Activated CD4-positive, alpha-beta T cell treated with anti-CD3 and anti-CD28 coated beads, Interleukin-2, Interleukin-6, amounts not matched to agents 100 ng/mL and 50 ng/mL, durations not matched to agents 16 hours and 8 hours (primary cell): ENCODE data around the gene TRIM52.

Source experiments
- DNase-seq: peaks from one replicate; pipeline ENCODE4 v3.0.0-alpha.2; 2020

The TRIM52 gene

DNA sequence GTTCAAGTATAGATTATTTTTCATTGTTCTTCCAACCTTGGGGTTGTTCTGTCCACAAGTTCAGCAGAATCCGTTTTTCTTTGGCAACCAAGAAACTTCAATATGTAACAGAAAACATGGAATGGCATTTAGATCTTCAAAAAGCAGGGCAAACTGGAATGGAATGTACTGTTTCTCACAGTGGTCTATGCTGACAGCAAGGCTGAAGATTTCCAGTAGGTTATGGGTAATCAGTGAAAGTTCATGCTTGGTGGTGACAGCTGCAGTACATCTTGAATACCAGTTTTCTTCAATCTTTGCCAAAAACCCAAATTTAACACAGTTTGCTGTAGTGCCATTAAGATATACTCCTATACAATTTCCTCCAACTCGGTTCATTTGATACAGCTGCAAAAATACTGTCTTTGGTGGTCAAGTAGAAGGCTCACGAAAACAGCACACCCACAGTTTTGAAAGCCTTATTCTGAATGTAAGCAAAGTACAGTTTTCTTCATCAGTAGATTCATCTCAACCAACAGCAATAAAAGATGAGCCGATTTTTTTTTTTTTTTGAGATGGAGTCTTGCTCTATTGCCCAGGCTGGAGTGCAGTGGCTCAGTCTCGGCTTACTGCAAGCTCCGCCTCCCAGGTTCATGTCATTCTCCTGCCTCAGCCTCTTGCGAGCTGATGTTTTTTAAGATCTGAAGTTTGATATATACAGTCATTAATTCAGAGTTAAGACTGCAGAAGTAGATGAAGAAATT, 4.9 kb downstream of the TRIM52 start:
- DNase-seq, result no peak

DNA sequence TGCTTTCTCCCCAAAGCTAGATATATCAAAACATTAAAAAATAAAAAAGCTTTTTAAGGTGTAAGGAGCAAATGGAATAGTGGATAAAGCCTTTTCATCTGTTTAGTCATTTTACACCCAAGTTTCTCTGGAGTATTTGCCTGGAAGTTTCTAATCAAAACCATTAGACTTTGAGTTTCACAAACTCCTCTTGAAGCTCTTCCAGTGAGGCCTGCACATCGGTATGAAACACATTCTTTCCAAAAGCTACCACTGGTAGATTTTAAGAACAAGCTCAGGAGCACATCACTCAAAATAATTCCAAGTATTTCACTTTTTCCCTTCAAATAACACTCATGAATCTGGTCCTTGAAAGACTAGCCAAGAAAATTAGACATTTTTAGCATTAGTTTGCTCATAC, 5.7 kb downstream of the TRIM52 start:
- no peak for DNase-seq

DNA sequence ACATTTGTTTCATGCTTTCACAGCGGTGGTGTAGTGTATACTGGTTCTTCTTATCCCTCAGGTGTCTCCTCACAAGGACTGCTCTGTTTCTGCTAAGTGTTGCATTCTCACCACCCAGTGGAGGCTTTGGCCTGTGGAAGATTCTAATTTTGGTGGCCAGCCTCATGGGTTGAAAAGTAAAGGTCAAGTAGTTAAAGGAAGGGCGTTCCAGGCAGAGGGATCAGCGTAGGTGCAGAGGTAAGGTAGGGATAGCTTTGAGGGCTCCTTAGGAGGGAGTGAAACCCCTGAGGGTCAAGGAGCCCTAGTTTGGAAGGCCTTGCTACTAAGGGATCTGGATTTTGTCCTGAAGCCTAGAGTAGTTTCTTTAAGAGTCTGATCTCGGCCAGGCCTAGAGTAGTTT, 12.7 kb downstream of the TRIM52 start:
- DNase-seq, result no peak

DNA sequence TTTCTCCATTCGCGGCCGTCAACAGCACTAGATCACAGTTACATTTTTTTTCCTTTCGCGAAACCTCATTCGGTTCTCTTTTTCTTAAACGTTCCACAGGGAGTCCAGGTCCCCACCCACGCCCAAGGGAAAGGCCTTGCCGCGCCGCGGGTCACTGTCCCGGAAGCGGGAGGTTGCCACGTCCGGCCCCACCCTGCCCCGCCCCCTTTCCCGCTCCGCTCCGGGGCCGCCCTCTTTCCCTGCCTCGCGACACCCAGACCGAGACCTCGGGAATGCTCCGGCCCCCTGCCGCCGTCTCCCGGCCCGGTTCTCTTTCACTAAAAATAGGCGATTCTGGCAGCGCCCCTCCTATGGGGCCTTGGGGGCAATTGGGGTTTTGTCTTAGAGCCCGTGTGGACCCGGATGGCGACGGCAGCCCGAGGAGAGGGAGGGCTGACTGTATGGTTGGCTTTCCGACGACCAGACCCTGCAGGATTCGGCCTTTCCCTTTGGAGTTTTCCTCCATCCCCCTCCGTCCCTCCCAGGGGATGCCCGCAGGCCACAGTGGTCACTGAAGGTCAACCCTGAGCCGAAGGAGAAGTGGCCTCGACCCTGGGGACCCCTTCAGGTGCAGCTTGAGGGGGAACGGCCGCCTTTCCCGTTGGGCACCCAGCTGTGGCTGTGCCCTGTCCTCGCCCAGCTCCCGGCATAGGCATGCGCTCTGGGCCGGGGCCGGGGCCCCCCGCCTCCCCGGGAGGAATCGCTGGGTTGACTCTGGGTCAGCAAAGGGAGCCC, 14.5 kb downstream of the TRIM52 start:
- DNase-seq, result peak; percentile 90

DNA sequence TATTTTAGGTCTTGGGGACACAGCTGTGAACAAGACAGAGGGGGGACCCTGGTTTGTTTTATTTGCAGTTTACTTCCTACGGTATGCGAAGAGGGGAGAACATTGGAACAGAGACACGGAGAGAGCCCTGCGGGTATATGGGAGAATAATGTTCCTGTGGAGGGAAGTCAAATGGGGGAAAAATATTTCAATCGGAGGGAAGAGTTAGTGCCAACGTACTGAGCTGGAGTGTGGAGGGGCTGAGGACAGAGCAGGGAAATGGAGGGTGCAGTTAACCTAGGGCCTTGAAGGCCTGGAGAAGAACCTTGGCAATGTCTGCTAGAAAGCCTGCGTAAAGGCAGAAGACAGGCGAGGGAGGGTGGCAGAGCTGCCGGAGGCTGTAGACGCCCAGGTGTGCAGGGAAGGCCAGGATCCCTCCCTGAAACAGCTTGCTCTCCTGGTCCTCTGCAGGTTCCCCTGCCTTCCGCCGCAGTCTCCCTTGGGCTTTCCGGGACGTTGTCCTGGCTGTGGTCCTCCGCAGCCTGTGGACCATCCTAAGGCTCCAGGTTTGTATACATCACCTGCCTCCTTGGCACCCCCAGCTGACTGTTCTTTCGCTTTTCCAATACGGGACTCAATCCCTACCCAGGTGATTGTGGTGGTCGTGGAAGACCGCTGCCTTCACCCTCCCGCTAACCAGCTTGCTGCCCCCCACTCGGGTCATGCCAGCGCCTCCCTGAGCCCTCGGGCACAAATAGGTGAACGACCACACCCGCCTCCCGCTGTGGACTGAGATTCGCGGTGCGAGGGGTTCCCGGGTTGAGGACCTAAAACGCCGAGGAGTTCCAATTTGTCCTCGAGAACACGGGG, 15.3 kb downstream of the TRIM52 start:
- no peak for DNase-seq

DNA sequence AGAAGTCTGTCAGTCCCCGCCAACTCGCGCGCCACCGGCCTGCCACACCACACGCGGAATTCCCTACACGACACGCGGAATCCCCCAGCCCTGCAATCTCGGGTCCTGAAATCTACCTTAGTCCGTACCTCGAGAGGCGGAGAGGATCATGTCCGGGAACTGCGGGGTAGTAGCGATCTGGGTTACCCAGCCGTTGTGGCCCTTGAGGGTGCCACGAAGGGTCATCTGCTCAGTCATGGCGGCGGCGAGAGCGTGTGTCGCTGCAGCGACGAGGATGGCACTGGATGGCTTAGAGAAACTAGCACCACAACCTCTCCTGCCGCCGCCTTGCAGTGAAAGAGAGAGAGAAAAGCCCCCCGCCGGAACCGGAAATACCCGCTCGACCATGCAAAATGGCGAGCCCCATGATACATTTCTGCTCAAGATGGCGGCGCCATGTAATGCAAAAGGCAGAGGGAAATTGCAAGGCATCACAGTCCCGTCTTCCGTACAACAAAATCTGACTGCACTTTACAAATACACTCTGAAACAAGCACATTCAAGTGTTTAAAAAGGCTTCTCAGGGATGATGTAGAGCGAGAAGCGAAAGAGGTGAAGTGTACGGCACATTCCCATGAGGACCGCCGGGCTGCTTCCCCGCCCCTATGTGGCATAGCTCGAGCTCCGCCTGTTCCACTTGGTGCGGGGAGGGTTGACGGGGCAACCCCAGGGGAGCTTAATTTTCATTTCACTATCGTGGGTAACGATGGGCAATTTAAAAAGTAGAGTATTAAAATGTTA, 17.2 kb downstream of the TRIM52 start, which contains the start of gene RACK1:
TSS of gene RACK1 (minus strand) at position 343 of the 780 bp plus-strand sequence. CDS start at position 237, 106 bp downstream.
- peak; percentile 93 for DNase-seq

DNA sequence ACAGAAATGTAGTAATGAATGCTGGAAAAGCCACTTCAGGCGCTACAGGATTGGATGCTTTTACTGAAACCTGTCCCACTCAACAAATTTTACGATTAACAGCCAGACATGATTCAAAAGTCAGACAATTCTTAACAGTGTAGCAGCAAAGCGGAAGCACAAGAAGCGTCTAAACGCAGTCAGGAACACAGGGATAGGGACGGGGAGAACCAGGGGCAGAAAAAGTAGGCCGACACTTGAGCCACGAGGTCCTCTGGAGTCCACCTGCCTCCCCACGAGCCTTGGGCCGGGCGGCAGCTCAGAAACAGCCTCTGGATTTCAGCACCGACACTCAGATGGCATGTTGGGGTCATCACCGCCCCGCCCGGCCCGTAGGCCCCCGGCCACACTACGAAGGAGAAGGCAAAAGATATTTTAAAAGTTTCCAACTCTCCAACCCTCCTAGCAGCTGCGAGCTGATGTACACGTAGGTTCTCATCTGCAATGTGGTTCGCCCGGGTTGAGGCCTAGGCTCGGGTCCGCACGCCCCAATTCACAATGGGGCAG, 17.9 kb downstream of the TRIM52 start:
- DNase-seq, result no peak

DNA sequence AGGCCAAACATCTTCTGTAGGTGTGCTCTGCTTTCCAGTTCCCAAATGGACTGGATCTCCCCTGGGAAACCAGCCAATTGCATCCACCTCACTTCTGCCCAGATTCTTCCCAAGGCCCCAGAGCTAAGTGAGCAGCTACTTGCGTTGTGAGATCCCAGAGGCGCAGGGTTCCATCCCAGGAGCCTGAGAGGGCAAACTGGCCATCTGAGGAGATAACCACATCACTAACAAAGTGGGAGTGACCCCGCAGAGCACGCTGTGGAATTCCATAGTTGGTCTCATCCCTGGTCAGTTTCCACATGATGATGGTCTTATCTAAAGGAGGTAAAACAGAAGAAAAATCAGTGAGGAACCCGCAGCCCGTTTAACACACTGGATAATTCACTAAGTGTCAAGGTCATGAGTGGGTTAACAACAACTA, 18.9 kb downstream of the TRIM52 start:
- DNase-seq, result no peak

DNA sequence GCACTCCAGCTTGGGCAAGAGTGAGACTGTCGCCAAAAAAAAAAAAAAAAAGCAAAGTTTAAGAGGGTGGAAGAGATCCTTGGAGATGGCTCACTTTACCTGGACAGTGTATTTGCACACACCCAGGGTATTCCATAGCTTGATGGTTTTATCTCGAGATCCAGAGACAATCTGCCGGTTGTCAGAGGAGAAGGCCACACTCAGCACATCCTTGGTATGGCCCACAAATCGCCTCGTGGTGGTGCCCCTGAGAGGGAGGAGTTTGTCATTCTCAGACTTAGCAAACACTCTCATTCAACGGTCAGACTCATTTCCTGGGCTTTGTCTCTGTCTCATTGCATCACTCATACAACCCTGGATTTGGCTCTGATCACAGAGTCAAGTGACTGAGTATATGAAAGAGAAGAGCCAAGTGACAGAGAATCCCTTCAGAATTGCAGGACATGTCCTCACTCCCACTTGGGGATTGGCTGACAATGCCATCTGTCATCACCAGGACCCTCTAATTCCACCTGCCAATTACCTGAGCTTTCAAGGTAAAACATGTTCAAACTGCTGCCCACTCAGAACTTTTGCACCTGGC, 19.5 kb downstream of the TRIM52 start:
- DNase-seq, result peak; percentile 89

DNA sequence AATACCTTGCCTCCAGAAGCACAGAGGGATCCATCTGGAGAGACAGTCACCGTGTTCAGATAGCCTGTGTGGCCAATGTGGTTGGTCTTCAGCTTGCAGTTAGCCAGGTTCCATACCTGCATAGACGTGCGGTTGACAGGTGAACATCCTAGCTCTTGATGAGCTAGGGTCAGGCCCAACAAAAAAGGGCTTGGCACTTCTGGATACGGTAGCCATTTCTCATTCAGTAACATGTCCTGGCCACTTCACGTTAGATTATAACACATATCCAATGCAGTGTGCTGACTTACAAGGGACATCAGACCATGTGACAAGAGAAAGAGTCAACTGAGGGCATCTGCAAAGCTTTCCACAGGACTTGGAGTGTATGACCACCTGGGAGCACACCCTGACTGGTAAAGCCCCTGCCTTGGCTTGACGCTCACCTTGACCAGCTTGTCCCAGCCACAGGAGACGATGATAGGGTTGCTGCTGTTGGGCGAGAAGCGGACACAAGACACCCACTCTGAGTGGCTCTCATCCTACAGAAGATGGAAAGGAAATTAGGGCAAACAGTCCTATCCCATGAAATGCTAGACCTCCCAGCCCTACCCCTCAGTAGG, 21.8 kb downstream of the TRIM52 start:
- DNase-seq, result no peak

DNA sequence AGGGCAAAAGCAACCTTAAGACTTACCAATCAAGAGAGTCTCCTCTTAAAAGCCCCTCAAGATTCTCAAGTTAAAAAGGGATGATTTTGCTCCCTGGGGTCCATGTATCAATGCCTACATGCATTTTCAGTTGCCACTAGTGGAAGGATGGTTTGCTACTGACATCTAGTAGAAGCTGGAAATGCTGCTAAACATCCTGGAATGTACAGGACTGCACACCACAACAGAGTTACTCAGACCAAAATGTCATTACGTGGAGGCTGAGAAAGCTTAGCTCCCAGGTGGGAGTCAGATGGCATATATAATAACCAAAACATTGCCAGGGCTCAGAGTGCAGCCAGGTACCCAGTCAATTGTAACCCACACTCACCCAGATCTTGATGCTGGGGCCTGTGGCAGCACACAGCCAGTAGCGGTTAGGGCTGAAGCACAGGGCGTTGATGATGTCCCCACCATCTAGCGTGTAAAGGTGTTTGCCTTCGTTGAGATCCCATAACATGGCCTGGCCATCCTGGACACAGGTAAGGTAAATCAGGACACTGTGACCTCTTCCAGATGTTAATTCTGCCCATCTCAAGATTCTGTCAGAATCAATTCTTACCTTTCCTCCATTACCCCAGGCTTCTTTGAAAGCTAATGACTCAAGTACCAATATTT, 23.1 kb downstream of the TRIM52 start:
- no peak for DNase-seq

DNA sequence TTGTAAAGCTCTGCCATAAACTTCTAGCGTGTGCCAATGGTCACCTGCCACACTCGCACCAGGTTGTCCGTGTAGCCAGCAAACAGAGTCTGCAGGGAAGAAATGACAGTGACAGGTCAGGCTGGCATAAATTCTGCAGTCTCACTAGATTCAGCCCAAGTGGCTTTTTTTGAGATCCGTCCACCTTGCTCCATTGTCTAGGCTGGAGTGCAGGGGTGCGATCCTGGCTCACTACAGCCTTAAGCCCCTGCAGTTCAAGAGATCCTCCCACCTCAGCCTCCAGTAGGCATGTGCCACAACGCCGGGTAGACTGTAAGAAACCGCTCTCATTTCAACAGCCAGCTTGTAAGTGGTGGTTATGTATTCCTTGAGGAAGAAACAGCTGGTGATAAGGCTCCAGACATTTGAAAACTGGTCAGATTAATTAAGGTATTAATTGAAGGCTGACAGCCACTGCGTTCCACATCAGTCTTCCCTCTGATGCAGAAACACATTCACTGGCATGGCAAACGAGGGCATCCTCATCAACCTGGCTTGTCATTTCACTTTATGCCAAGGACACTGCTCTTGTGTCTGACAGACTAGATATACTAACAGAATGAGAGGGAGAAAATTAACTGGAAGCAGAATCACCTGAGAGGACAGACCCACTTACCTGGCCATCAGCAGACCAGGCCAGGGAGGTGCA, 23.8 kb downstream of the TRIM52 start:
- no peak for DNase-seq

DNA sequence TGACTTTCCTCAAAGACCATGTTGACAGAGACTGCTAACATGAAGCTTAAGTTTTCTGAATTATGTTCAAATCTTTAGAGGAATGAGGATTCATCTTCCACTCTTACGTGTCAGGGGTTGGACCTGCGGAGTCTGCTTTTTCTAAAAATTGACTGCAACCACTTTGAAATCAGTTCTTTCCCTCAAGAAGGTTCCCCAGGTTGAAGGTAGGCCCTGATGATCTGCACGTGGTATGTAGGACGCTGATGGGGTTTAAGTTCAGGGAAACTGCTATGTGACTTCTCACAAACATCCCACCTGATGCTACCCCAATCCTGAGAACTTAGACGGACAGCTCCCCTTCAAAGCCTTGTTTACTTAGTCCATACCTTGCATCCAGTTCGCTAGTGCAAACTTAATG, 24.5 kb downstream of the TRIM52 start:
- DNase-seq, result no peak

DNA sequence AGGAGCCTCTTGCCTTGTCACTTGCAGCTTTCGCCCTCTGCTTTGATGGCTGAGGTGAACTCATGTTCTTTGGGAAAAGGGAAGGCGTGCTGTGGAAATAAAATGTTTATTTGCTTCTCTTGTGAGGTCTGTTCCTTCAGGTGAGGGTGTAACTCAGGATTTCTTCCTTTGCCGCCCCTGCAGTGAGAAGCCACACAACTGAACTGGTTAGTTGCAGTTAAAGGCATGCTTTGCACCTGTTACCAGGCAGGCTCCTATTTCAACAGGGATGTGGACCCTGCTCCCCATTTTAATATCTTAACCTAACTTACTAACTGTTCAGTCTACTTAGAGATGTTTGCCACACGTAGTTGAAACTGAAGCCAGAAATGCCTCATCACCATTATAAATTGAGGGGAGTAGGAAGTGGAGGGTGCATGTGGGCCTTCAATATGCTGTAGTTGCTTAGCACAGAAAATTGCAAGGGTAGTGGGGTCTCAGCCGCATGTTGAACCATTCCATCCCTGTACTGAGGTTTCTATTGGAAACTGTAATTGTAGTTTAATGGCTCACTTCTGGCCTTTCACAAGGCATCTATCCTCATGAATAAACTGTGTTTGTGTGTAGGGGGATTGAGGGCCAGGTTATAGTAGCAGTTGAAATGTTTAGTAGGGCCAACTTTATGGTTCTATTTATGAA, 25.1 kb downstream of the TRIM52 start:
- DNase-seq, result no peak

DNA sequence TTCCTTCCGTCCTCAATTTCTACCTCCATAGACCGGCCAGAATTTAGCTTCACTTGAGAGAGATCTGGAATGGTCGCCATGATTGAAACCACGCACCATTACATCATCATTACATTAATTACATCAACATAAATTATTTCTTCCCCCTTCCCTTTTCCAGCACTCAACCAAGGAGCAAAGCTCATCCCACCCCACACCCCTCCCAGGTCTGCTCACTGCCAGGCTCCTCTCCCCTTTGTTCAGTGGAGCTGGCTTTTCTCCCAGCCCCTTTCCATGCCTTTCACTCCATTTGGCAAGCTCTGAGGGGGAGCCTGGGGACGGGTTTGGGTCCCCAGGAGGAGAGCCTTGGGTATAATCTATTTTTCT, 25.6 kb downstream of the TRIM52 start:
- no peak for DNase-seq

DNA sequence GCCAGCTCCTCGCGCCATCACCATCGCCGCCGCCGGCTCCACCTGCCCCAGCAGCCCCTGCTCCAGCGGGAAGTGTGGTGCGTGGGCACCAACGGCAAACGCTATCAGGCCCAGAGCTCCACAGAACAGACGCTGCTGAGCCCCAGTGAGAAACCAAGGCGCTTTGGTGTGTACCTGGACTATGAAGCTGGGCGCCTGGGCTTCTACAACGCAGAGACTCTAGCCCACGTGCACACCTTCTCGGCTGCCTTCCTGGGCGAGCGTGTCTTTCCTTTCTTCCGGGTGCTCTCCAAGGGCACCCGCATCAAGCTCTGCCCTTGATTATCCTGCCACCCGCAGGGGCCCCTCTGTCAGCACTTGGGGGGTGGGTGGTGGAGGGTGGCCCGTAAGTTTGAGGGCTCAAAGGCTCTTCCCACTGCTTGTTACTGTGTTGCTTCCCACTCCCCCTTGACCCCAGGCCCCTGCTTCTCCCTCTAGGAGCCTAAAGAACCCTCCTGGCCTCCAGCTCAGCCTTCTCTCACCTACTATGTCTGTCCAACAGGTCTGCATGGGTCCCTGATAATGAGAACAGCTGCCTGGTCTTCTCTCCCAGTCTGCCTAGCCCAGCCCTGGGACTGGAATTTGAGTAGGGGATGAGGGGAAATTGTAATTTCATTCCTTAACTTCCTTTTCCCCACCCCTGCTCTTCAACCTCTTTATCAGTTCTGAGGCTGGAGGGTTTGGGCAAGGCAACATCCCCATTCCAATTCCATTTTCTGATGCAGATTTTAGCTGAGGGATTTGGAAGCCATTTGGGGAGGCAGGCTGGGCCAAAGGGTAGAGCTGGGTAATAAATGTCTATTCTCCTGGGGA, 26.3 kb downstream of the TRIM52 start:
- peak; percentile 22 for DNase-seq

DNA sequence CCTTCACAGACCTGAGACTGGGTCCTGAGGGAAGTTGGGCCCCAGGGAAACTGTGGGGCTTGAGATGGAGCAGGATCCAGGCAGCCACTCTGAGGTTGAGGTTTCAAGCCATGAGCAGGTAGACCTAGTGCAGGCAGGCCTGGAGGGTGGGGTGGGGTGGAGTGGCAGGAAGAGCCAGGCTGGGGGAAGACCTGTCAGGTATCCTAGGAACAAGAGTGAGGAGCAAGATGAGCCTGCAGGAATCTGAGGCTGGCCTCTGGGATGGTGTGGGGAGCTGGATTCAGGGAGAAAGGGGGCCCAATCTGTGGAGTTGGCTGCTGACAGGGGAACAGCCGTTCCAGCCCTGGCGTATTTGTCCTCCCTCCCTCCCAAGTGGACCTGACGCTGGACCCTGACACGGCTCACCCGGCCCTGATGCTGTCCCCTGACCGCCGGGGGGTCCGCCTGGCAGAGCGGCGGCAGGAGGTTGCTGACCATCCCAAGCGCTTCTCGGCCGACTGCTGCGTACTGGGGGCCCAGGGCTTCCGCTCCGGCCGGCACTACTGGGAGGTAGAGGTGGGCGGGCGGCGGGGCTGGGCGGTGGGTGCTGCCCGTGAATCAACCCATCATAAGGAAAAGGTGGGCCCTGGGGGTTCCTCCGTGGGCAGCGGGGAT, 27.0 kb downstream of the TRIM52 start:
- peak; percentile 12 for DNase-seq
